Heart left ventricle (tissue), 16 donors: ENCODE measurements around the gene CDC25A. TPM values are rescaled to one million over a fixed set of nuclear protein-coding genes. Genes with fewer than 3 reads are reported as not detected.

Source experiments
- ATAC-seq, 4 donors: fragments of 200-7000 bp; cut with Tn5 transposase; one replicate each; pipeline ENCODE4 v1.9.1; 2020 to 2022; ENCODE audit warnings: moderate library complexity in 4 of 4, mild to moderate bottlenecking in 3 of 4, moderate number of reproducible peaks in 1 of 4
- DNase-seq, 5 donors: peaks; one replicate each; pipeline ENCODE4 v3.0.0-alpha.2; 2020
- H3K27ac ChIP-seq, 12 donors: fragments of 200-600 bp; sonication (generic) in 4 of 12; one replicate each; pipeline versions ENCODE4 v1.5.0 to v1.8.0; 2016 to 2022; ENCODE audit warnings: mild to moderate bottlenecking in 2 of 12
- H3K27me3 ChIP-seq, 9 donors: fragments of 200-600 bp; sonication (generic) in 2 of 9; one replicate each; pipeline versions ENCODE4 v1.5.1 to v1.8.0; 2016 to 2022; ENCODE audit warnings: mild to moderate bottlenecking in 3 of 9
- H3K36me3 ChIP-seq, 9 donors: fragments of 200-600 bp; sonication (generic) in 2 of 9; one replicate each; pipeline versions ENCODE4 v1.5.0 to v1.8.0; 2018 to 2022; ENCODE audit warnings: mild to moderate bottlenecking in 2 of 9
- H3K4me1 ChIP-seq, 12 donors: fragments of 200-600 bp; sonication (generic) in 4 of 12; one replicate each; pipeline versions ENCODE4 v1.5.0 to v1.8.0; 2016 to 2022; ENCODE audit warnings: mild to moderate bottlenecking in 3 of 12
- H3K4me3 ChIP-seq, 12 donors: fragments of 200-600 bp; sonication (generic) in 4 of 12; one replicate each; pipeline versions ENCODE4 v1.5.0 to v1.8.0; 2017 to 2022; ENCODE audit warnings: mild to moderate bottlenecking in 9 of 12, moderate library complexity in 4 of 12
- H3K9me3 ChIP-seq, 12 donors: fragments of 200-600 bp; sonication (generic) in 4 of 12; one replicate each; pipeline versions ENCODE4 v1.5.0 to v1.8.0; 2016 to 2022; ENCODE audit warnings: mild to moderate bottlenecking in 1 of 12
- CTCF ChIP-seq, 12 donors: fragments of 200-600 bp; sonication (generic) in 4 of 12; IDR thresholded peaks; one replicate each; pipeline versions ENCODE4 v1.5.0 to v1.8.0; 2018 to 2022; ENCODE audit warnings: antibody characterized with exemption in 12 of 12, mild to moderate bottlenecking in 5 of 12
- POLR2A ChIP-seq, 2 donors: fragments of 450-650 bp; IDR thresholded peaks; one replicate each; pipeline ENCODE4 v1.6.1; 2017; ENCODE audit warnings: antibody characterized with exemption in 2 of 2, mild to moderate bottlenecking in 2 of 2, moderate library complexity in 2 of 2
- WGBS, 4 donors: extraction: QIAGEN DNeasy Blood & Tissue Kit in 2 of 4; methylation state at CpG; one replicate each; pipeline versions ENCODE4 v1.1.5 to v1.1.7; 2013 to 2018; 5-methylcytosine and 5-hydroxymethylcytosine counted together
- intact Hi-C, 10 donors: fragments of 100-400 bp; cut with DNase I; formaldehyde crosslinking; loops; one replicate each; pipeline versions ENCODE4 v1.11.1 to v1.14.2; 2022
- polyA plus RNA-seq, 2 donors: library from polyadenylated mRNA; stranded (reverse); fragments of 200-250 nt; gene quantifications; one replicate each; pipeline ENCODE4 v1.2.3, GENCODE V29; 2013
- total RNA-seq, 9 donors: library from RNA; depleted of rRNA in 2 of 9; stranded (reverse); fragments of >200 nt in 2 of 9; fragmentation: NEBNext Ultra II Directional in 3 of 9; extraction: Animal tissue kit (Norgen Biotek cat#: 25700) in 3 of 9; gene quantifications; one replicate each; pipeline versions ENCODE4 v1.1.0 to v1.2.4, GENCODE V29; 2016 to 2023
- donor health status: ischemic (EF 13 %, LVEDD 7.1; RV severe dilation, severe dysfunction).
- donor health status: healthy with polysubstance abuse.
- donor health status: DM: no; HTN: yes; CAD: no.
- donor health status: DM: no; HTN: no; CAD: no.
- donor health status: ischemic (EF 25% LVEDD 6.9; RV normal size, moderate dysfunction).
- donor health status: ischemic (EF 25% LVEDD 5.7; RV mildly dilated, moderate dysfunction).
- donor health status: healthy.
- donor health status: DM: yes; HTN: yes; CAD: no.
- donor health status: ischemic (EF 35%, LVEDD 5.7; RV mildly dilated, moderate dysfunction).
- donor health status: nonischemic (EF 11% LVEDD 7.7; RV severe dilation, severe dysfunction).
- donor health status: DM: yes; HTN: yes; CAD: no.
- donor health status: PGD.
- donor health status: ischemic (EF 29% LVEDD 5.4; RV normal size, mild dysfunction).
- donor health status: nonischemic (EF 23%, LVEDD 6.1; RV moderate dilation, normal function).

The CDC25A gene
- total and polyA plus RNA-seq, 11 donors: 0.42 to 3.6 (median 1.00) TPM

- Histone ChIP-seq H3K9me3 (no peaks in the 10 kb centered on the region), H3K4me1 (peaks cover 0 to 15% (median 9%) of the 10 kb centered on the region in 12 donors), H3K27me3 (no peaks in the 10 kb centered on the region), H3K36me3 (no peaks in the 10 kb centered on the region), H3K27ac (peak overlapping the region in 2 of 12 donors; percentile 18 to 27), H3K4me3 (peak overlapping the region in 4 of 12 donors; percentile 6 to 31 (median 23))
- ATAC-seq (peak; percentile 74 to 96 (median 95)), DNase-seq (peak; percentile 49 to 78 (median 62))
- TF ChIP-seq POLR2A (IDR thresholded peaks at IDR 0.05) (no peak), CTCF (IDR thresholded peaks at IDR 0.05) (peak; percentile 35 to 70 (median 52))
- 23 to 35% (median 29%) methylated on average over 6 of the region's 6 CpGs for WGBS, 4 donors
- intact Hi-C loops: loop anchor here in 3 of 10 donors (2.0 to 5.0 kb wide), 2 partner anchors 204 to 205 kb away; no protein-coding TSS in a partner anchor
Measured at GRCh38 chr3:48232734-48233133, 44.5 kb upstream of the CDC25A start.

GRCh38 chr3:48232232-48232631 is 44.0 kb upstream of the CDC25A start:
- Histone ChIP-seq H3K27me3 (no peaks in the 10 kb centered on the region), H3K4me1 (peaks cover 0 to 15% (median 9%) of the 10 kb centered on the region in 12 donors), H3K9me3 (no peaks in the 10 kb centered on the region), H3K4me3 (peak overlapping the region in 1 of 12 donors; percentile 6), H3K27ac (peak overlapping the region in 2 of 12 donors; percentile 18 to 27), H3K36me3 (no peaks in the 10 kb centered on the region)
- DNase-seq (no peak), ATAC-seq (peak; percentile 53 to 75 (median 58))
- intact Hi-C loops: loop anchor here in 3 of 10 donors (2.0 to 5.0 kb wide), 2 partner anchors 205 kb away; no protein-coding TSS in a partner anchor
- TF ChIP-seq CTCF (IDR thresholded peaks at IDR 0.05) (no peak), POLR2A (IDR thresholded peaks at IDR 0.05) (no peak)
- WGBS, 4 donors: 61 to 72% (median 66%) methylated on average over 4 of the region's 4 CpGs

GRCh38 chr3:48226939-48227338 is 38.7 kb upstream of the CDC25A start:
- no peaks in the 10 kb centered on the region for H3K27me3 ChIP-seq
- no peak overlapping the region for H3K27ac ChIP-seq
- intact Hi-C loops: no loop called here
- no peaks in the 10 kb centered on the region for H3K36me3 ChIP-seq
- no peak for TF ChIP-seq CTCF (IDR thresholded peaks at IDR 0.05)
- no peak for TF ChIP-seq POLR2A (IDR thresholded peaks at IDR 0.05)
- no peak for DNase-seq
- H3K4me3 ChIP-seq: no peak overlapping the region
- no peaks in the 10 kb centered on the region for H3K9me3 ChIP-seq
- peaks cover 0 to 21% (median 0%) of the 10 kb centered on the region in 12 donors for H3K4me1 ChIP-seq
- 39 to 68% (median 43%) methylated on average over 3 of the region's 3 CpGs for WGBS, 4 donors
- ATAC-seq: no peak

- intact Hi-C loops: no loop called here
- WGBS, 4 donors: 80 to 95% (median 89%) methylated on average over 3 of the region's 3 CpGs
- DNase-seq (peak in 1 of 5 donors; percentile 17), ATAC-seq (no peak)
- Histone ChIP-seq H3K36me3 (no peaks in the 10 kb centered on the region), H3K4me3 (no peak overlapping the region), H3K9me3 (no peaks in the 10 kb centered on the region), H3K4me1 (peaks cover 0 to 25% (median 0%) of the 10 kb centered on the region in 12 donors), H3K27ac (no peak overlapping the region), H3K27me3 (no peaks in the 10 kb centered on the region)
- TF ChIP-seq CTCF (IDR thresholded peaks at IDR 0.05) (no peak), POLR2A (IDR thresholded peaks at IDR 0.05) (no peak)
Measured at GRCh38 chr3:48225587-48225986, 37.4 kb upstream of the CDC25A start.
